H1 (cell line): ENCODE data around the gene AKAP7. TPM values are rescaled to one million over a fixed set of nuclear protein-coding genes. Genes with fewer than 3 reads are reported as not detected.

Experiments used
- CHD7 ChIP-seq: fragments of 300-600 bp; sonication (generic); IDR thresholded peaks from 2 replicates; pipeline ENCODE4 v1.7.1; 2012; ENCODE audit warnings: low read length, moderate library complexity, mild to moderate bottlenecking, inconsistent platforms; ENCODE audit not compliant: insufficient replicate concordance
- PHF8 ChIP-seq: fragments of 200-600 bp; sonication (generic); conservative IDR thresholded peaks from 2 replicates; pipeline ENCODE4 v1.7.1; 2012; ENCODE audit warnings: low read depth, mild to moderate bottlenecking, inconsistent platforms, low read length, moderate library complexity
- polyA plus RNA-seq, 7 experiments: library from polyadenylated mRNA; depleted of rRNA in 3 of 7; stranded (reverse) in 5 of 7; unstranded in 2 of 7; fragments of >200 nt in 5 of 7; fragments of 200-250 nt in 2 of 7; gene quantifications; 1 replicate in 5 of 7; 2 replicates in 1 of 7; 4 replicates in 1 of 7; pipeline versions ENCODE4 v1.2.1 to v1.2.3, GENCODE V29; 2011 to 2013; ENCODE audit warnings: missing spikeins in 2 of 7, mixed read lengths in 2 of 7
- total RNA-seq: library from RNA; stranded (reverse); fragmentation: NEBNext Ultra II Directional; extraction: Animal tissue kit (Norgen Biotek cat#: 25700); gene quantifications from 2 replicates; pipeline ENCODE4 v1.2.1, GENCODE V29; 2021

AKAP7 gene
- total and polyA plus RNA-seq, 2 of the 8 experiments (the other 6 are each of a cell fraction or from before 2014, with no cell fraction given), result 4.7 to 16.9 TPM

- TF ChIP-seq CHD7, result no peak
- no peak for TF ChIP-seq PHF8
Measured at GRCh38 chr6:131183427-131184095, 48.3 kb downstream of the AKAP7 start (continued).
